ENCODE results near the gene RANBP10. TPM values are rescaled to one million over a fixed set of nuclear protein-coding genes. Genes with fewer than 3 reads are reported as not detected.
A peak's percentile ranks its signal among the peaks of the same experiment; 100 is the strongest.

RANBP10 gene
- total and polyA plus RNA-seq, 7 donors, result 4.2 to 15.5 (median 7.5) TPM

GRCh38 chr16:67780847-67781564, 25.4 kb downstream of the RANBP10 start:
- no peak for DNase-seq
- 65 to 83% methylated on average over 7 of the region's 7 CpGs for WGBS, 2 donors
- intact Hi-C loops (cut with DNase I), result loop anchor here (10.0 kb wide), 1 partner anchor 166 kb away; no protein-coding TSS in a partner anchor
- no peak overlapping the region for H3K27ac ChIP-seq
- H3K36me3 ChIP-seq, result no peaks in the 10 kb centered on the region
- no peak overlapping the region for H3K4me3 ChIP-seq
- no peaks in the 10 kb centered on the region for H3K9me3 ChIP-seq
- H3K27me3 ChIP-seq, result no peaks in the 10 kb centered on the region
- TF ChIP-seq POLR2A (IDR thresholded peaks at IDR 0.05) (no peak), CTCF (IDR thresholded peaks at IDR 0.05) (no peak), POLR2AphosphoS5 (IDR thresholded peaks at IDR 0.05) (no peak), EP300 (IDR thresholded peaks at IDR 0.05) (no peak)
- no peaks in the 10 kb centered on the region for H3K4me1 ChIP-seq

GRCh38 chr16:67779256-67780014, 26.9 kb downstream of the RANBP10 start:
- H3K9me3 ChIP-seq, result no peaks in the 10 kb centered on the region
- H3K27me3 ChIP-seq, result no peaks in the 10 kb centered on the region
- H3K36me3 ChIP-seq, result no peaks in the 10 kb centered on the region
- no peak for DNase-seq
- no peak overlapping the region for H3K4me3 ChIP-seq
- no peak overlapping the region for H3K27ac ChIP-seq
- intact Hi-C loops (cut with DNase I), result loop anchor here (10.0 kb wide), 1 partner anchor 165 kb away; no protein-coding TSS in a partner anchor
- H3K4me1 ChIP-seq, result peaks cover 0 to under 1% (median under 1%) of the 10 kb centered on the region in 4 donors
- TF ChIP-seq CTCF (IDR thresholded peaks at IDR 0.05) (no peak), EP300 (IDR thresholded peaks at IDR 0.05) (no peak), POLR2AphosphoS5 (IDR thresholded peaks at IDR 0.05) (no peak), POLR2A (IDR thresholded peaks at IDR 0.05) (no peak)
- 66 to 79% methylated on average over 5 of the region's 5 CpGs for WGBS, 2 donors

GRCh38 chr16:67775273-67775672, 31.1 kb downstream of the RANBP10 start:
- no peak overlapping the region for H3K27ac ChIP-seq
- intact Hi-C loops (cut with DNase I), result no loop called here
- no peak overlapping the region for H3K4me3 ChIP-seq
- peaks cover 0 to 20% (median 20%) of the 10 kb centered on the region in 4 donors for H3K4me1 ChIP-seq
- TF ChIP-seq EP300 (IDR thresholded peaks at IDR 0.05) (no peak), POLR2AphosphoS5 (IDR thresholded peaks at IDR 0.05) (no peak)
- DNase-seq, result no peak
- peaks cover 0 to 7% (median 1%) of the 10 kb centered on the region in 4 donors for H3K36me3 ChIP-seq
- no peaks in the 10 kb centered on the region for H3K9me3 ChIP-seq
- WGBS, 2 donors, result 97% methylated on average over 6 of the region's 6 CpGs
- H3K27me3 ChIP-seq, result no peaks in the 10 kb centered on the region

GRCh38 chr16:67774457-67774853, 31.9 kb downstream of the RANBP10 start:
- Histone ChIP-seq H3K36me3 (peaks cover 0 to 15% (median 1%) of the 10 kb centered on the region in 4 donors), H3K4me3 (no peak overlapping the region), H3K4me1 (peaks cover 0 to 20% (median 20%) of the 10 kb centered on the region in 4 donors), H3K27ac (peak overlapping the region in 2 of 4 donors; percentile 40 to 46), H3K9me3 (no peaks in the 10 kb centered on the region), H3K27me3 (no peaks in the 10 kb centered on the region)
- DNase-seq, result no peak
- WGBS, 2 donors, result 94 to 96% methylated on average over 3 of the region's 3 CpGs
- TF ChIP-seq EP300 (IDR thresholded peaks at IDR 0.05) (no peak), POLR2A (IDR thresholded peaks at IDR 0.05) (no peak), POLR2AphosphoS5 (IDR thresholded peaks at IDR 0.05) (no peak), CTCF (IDR thresholded peaks at IDR 0.05) (no peak)
- intact Hi-C loops (cut with DNase I), result no loop called here
